Suprapubic skin (tissue), 4 donors: ENCODE measurements around the gene SRP14. TPM values are rescaled to one million over a fixed set of nuclear protein-coding genes. Genes with fewer than 3 reads are reported as not detected.

Experiments used
- DNase-seq, 2 donors: peaks; one replicate each; pipeline ENCODE4 v3.0.0-alpha.2; 2019; ENCODE audit warnings: low spot score in 2 of 2
- H3K27ac ChIP-seq: fragments of 200-600 bp; sonication (generic); one replicate; pipeline ENCODE4 v1.5.1; 2019
- H3K27me3 ChIP-seq: fragments of 200-600 bp; sonication (generic); one replicate; pipeline ENCODE4 v1.5.1; 2019
- H3K36me3 ChIP-seq: fragments of 200-600 bp; sonication (generic); one replicate; pipeline ENCODE4 v1.5.1; 2019
- H3K4me1 ChIP-seq: fragments of 200-600 bp; sonication (generic); one replicate; pipeline ENCODE4 v1.5.1; 2019
- H3K4me3 ChIP-seq: fragments of 200-600 bp; sonication (generic); one replicate; pipeline ENCODE4 v1.5.1; 2019; ENCODE audit warnings: mild to moderate bottlenecking
- H3K9me3 ChIP-seq: fragments of 200-600 bp; sonication (generic); one replicate; pipeline ENCODE4 v1.5.1; 2019
- EP300 ChIP-seq: sonication (generic); formaldehyde crosslinking; IDR thresholded peaks from one replicate; pipeline ENCODE4 v1.6.1; 2017; ENCODE audit warnings: antibody characterized with exemption
- POLR2A ChIP-seq, 2 donors: fragments of 450-650 bp; IDR thresholded peaks; one replicate each; pipeline ENCODE4 v1.6.1; 2017; ENCODE audit warnings: antibody characterized with exemption in 2 of 2, mild to moderate bottlenecking in 2 of 2, moderate library complexity in 2 of 2
- POLR2AphosphoS5 ChIP-seq, 3 donors: sonication (generic); formaldehyde crosslinking; IDR thresholded peaks; one replicate each; pipeline ENCODE4 v1.6.1; 2017; ENCODE audit warnings: antibody characterized with exemption in 3 of 3
- WGBS: methylation state at CpG from one replicate; pipeline ENCODE4 v1.1.5; 2018; 5-methylcytosine and 5-hydroxymethylcytosine counted together
- total RNA-seq, 4 donors: library from RNA; depleted of rRNA; stranded (reverse); fragments of >200 nt; gene quantifications; one replicate each; pipeline ENCODE4 v1.1.0, GENCODE V29; 2016
- TF ChIP-seq, protein P1 (sequence below), 2 donors: fragments of 200-600 bp in 1 of 2; fragments of 450-650 bp in 1 of 2; sonication (generic) in 1 of 2; IDR thresholded peaks; one replicate each; pipeline ENCODE4 v1.5.1; 2016 to 2019; ENCODE audit warnings: antibody characterized with exemption in 2 of 2, mild to moderate bottlenecking in 1 of 2, moderate library complexity in 1 of 2

Gene SRP14
- total RNA-seq, 4 donors from 2014 or later: 161 to 218 (median 170) TPM

- H3K27ac ChIP-seq: peak overlapping the region; percentile 17
- H3K4me3 ChIP-seq: no peak overlapping the region
- H3K4me1 ChIP-seq: peaks cover 47% of the 10 kb centered on the region
- TF ChIP-seq, protein P1, sequence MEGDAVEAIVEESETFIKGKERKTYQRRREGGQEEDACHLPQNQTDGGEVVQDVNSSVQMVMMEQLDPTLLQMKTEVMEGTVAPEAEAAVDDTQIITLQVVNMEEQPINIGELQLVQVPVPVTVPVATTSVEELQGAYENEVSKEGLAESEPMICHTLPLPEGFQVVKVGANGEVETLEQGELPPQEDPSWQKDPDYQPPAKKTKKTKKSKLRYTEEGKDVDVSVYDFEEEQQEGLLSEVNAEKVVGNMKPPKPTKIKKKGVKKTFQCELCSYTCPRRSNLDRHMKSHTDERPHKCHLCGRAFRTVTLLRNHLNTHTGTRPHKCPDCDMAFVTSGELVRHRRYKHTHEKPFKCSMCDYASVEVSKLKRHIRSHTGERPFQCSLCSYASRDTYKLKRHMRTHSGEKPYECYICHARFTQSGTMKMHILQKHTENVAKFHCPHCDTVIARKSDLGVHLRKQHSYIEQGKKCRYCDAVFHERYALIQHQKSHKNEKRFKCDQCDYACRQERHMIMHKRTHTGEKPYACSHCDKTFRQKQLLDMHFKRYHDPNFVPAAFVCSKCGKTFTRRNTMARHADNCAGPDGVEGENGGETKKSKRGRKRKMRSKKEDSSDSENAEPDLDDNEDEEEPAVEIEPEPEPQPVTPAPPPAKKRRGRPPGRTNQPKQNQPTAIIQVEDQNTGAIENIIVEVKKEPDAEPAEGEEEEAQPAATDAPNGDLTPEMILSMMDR (IDR thresholded peaks at IDR 0.05): no peak
- no peak for TF ChIP-seq POLR2AphosphoS5 (IDR thresholded peaks at IDR 0.05)
- no peak for TF ChIP-seq POLR2A (IDR thresholded peaks at IDR 0.05)
- TF ChIP-seq EP300: no peak
- no peak for DNase-seq
- no peaks in the 10 kb centered on the region for H3K27me3 ChIP-seq
- WGBS: 70% methylated on average over 4 of the region's 5 CpGs
- no peaks in the 10 kb centered on the region for H3K9me3 ChIP-seq
- no peaks in the 10 kb centered on the region for H3K36me3 ChIP-seq
These were observed 7.9 kb upstream of the SRP14 start for GRCh38 chr15:40046721-40047414.

GRCh38 chr15:40045572-40046217 is 6.7 kb upstream of the SRP14 start:
- 75% methylated on average over 6 of the region's 6 CpGs for WGBS
- H3K27ac ChIP-seq: no peak overlapping the region
- TF ChIP-seq POLR2AphosphoS5 (IDR thresholded peaks at IDR 0.05) (no peak), POLR2A (IDR thresholded peaks at IDR 0.05) (no peak), EP300 (no peak)
- TF ChIP-seq, protein P1 (IDR thresholded peaks at IDR 0.05): no peak
- no peak for DNase-seq
- no peaks in the 10 kb centered on the region for H3K27me3 ChIP-seq
- H3K4me3 ChIP-seq: no peak overlapping the region
- H3K4me1 ChIP-seq: peaks cover 42% of the 10 kb centered on the region
- H3K9me3 ChIP-seq: no peaks in the 10 kb centered on the region
- H3K36me3 ChIP-seq: no peaks in the 10 kb centered on the region

- H3K36me3 ChIP-seq: no peaks in the 10 kb centered on the region
- WGBS: 4% methylated on average over 22 of the region's 22 CpGs
- H3K27ac ChIP-seq: no peak overlapping the region
- peak; percentile 92 to 94 for DNase-seq
- TF ChIP-seq, protein P1 (IDR thresholded peaks at IDR 0.05): peak; percentile 74 to 81
- no peak for TF ChIP-seq POLR2A (IDR thresholded peaks at IDR 0.05)
- H3K27me3 ChIP-seq: no peaks in the 10 kb centered on the region
- H3K9me3 ChIP-seq: no peaks in the 10 kb centered on the region
- H3K4me1 ChIP-seq: peaks cover 47% of the 10 kb centered on the region
- H3K4me3 ChIP-seq: no peak overlapping the region
These were observed 6.0 kb upstream of the SRP14 start for GRCh38 chr15:40044717-40045571.

DNA sequence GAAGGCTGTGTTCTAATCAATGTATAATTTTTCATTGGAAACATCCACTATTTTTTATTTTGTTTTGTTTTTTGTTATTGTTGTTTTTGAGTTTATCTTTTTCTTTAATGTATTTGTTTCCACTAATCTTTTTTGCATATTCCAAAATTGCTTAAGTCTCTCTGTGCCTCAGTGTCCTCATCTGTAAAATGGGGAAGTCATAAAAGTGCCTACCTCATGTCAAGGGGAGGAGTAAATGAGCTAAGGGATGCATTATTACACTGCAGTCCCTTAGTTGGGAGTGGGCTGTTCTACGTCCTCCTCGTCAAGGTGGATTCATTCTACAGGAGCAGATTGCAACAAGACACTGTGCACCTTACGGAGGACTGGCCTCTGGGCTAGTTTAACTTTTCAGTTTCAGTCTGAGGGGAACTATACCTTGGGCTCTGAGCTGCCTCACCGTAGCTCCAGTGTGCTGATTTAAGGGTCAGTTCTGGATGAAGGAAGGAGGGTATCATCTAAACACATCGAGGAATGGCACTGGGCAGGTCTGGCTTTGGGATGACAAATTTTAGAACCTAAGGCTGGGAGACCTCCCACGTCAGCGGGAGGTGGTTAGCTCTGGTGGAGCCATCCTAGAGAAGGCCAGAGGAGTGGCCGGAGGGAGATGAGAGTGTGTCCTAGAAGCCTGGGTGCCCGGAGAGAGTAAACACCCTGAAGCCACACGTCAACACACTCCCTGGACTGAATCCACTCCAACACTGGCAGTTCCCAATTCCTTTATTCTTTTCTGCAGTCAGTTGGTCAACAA is 5.1 kb upstream of the SRP14 start:
- H3K4me1 ChIP-seq: peaks cover 54% of the 10 kb centered on the region
- WGBS: 82% methylated on average over 10 of the region's 10 CpGs

More for the DNA sequence above, 5.1 kb upstream of the SRP14 start:
- Histone ChIP-seq H3K4me3 (no peak overlapping the region), H3K36me3 (no peaks in the 10 kb centered on the region), H3K27ac (no peak overlapping the region), H3K27me3 (no peaks in the 10 kb centered on the region), H3K9me3 (no peaks in the 10 kb centered on the region)
- no peak for DNase-seq
- TF ChIP-seq POLR2AphosphoS5 (IDR thresholded peaks at IDR 0.05) (no peak), EP300 (no peak), POLR2A (IDR thresholded peaks at IDR 0.05) (no peak)
- TF ChIP-seq, protein P1 (IDR thresholded peaks at IDR 0.05): no peak
